Left ventricle myocardium inferior (tissue), 1 donor: ENCODE measurements around the gene MYRIP. TPM values are rescaled to one million over a fixed set of nuclear protein-coding genes. Genes with fewer than 3 reads are reported as not detected.

Experiments used
- DNase-seq: peaks from one replicate; pipeline ENCODE4 v3.0.0-alpha.2; 2020
- H3K27ac ChIP-seq: fragments of 200-600 bp; replicated peaks from 2 replicates; pipeline ENCODE4 v1.8.0; 2021
- H3K27me3 ChIP-seq: fragments of 200-600 bp; 2 replicates; pipeline ENCODE4 v1.8.0; 2021; ENCODE audit warnings: low read depth
- H3K36me3 ChIP-seq: fragments of 200-600 bp; 2 replicates; pipeline ENCODE4 v1.8.0; 2021
- H3K4me1 ChIP-seq: fragments of 200-600 bp; 2 replicates; pipeline ENCODE4 v1.8.0; 2021
- H3K4me3 ChIP-seq: fragments of 200-600 bp; 2 replicates; pipeline ENCODE4 v1.8.0; 2021; ENCODE audit warnings: mild to moderate bottlenecking, moderate library complexity
- H3K9me3 ChIP-seq: fragments of 200-600 bp; replicated peaks from 2 replicates; pipeline ENCODE4 v1.8.0; 2021
- intact Hi-C: fragments of 100-400 bp; cut with micrococcal nuclease; formaldehyde crosslinking; loops from one replicate; pipeline ENCODE4 v1.11.0; 2022
- total RNA-seq: library from RNA; stranded (reverse); fragmentation: NEBNext Ultra II Directional; extraction: Animal tissue kit (Norgen Biotek cat#: 25700); gene quantifications from one replicate; pipeline ENCODE4 v1.2.1, GENCODE V29; 2021
- TF ChIP-seq, protein P1 (sequence below): fragments of 200-600 bp; IDR thresholded peaks from 2 replicates; pipeline ENCODE4 v1.8.0; 2021; ENCODE audit warnings: antibody characterized with exemption, mild to moderate bottlenecking, borderline replicate concordance
- donor health status: DM: no; HTN: yes; CAD: no; lungs with severe emphysema.

MYRIP gene
- total RNA-seq, 1 donor from 2014 or later, result 1.5 TPM

DNA sequence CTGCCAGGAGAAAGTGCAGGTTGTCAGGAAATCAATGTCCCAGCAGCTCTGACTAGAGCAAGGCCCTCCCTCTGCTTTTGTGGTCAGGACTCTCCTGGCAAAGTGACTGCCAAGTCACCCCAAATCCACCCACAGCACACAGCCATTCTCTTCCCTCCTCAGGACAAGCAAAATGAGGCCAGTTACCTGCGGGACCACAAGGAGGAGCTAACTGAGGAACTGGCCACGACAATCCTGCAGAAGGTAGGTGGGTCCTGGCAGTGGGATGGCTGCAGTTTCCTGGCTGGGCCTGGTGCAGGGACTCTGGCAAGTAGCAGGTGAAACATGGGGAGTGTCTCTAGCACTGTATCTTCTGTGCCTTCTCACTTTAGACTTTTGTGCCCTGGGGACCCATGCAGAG, 357.6 kb downstream of the MYRIP start:
- Histone ChIP-seq H3K27ac (no peak overlapping the region), H3K4me3 (no peak overlapping the region), H3K36me3 (no peaks in the 10 kb centered on the region), H3K27me3 (no peaks in the 10 kb centered on the region), H3K4me1 (no peaks in the 10 kb centered on the region), H3K9me3 (no peaks in the 10 kb centered on the region)
- intact Hi-C loops, result no loop called here
- TF ChIP-seq, protein P1, sequence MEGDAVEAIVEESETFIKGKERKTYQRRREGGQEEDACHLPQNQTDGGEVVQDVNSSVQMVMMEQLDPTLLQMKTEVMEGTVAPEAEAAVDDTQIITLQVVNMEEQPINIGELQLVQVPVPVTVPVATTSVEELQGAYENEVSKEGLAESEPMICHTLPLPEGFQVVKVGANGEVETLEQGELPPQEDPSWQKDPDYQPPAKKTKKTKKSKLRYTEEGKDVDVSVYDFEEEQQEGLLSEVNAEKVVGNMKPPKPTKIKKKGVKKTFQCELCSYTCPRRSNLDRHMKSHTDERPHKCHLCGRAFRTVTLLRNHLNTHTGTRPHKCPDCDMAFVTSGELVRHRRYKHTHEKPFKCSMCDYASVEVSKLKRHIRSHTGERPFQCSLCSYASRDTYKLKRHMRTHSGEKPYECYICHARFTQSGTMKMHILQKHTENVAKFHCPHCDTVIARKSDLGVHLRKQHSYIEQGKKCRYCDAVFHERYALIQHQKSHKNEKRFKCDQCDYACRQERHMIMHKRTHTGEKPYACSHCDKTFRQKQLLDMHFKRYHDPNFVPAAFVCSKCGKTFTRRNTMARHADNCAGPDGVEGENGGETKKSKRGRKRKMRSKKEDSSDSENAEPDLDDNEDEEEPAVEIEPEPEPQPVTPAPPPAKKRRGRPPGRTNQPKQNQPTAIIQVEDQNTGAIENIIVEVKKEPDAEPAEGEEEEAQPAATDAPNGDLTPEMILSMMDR, result no peak
- DNase-seq, result no peak

DNA sequence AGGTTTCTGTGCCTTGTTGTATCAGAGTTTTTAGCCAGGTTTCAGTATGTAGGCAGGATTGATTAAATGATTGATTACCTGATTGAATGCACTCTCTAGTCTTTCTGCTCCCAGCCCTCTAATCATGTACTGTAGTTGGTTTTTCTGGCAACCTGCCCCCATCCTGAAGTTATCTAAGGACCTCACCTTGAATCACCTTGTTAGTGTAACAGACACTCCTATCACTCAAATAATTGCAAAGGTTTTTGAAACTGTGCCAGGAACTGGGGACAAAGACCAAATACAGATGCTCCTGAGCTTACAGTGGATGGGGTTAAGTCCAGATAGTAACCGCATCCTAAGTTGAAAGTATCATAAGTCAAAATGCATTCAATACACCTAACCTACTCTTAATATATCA, 358.5 kb downstream of the MYRIP start:
- TF ChIP-seq, protein P1, result no peak
- Histone ChIP-seq H3K4me3 (no peak overlapping the region), H3K9me3 (no peaks in the 10 kb centered on the region), H3K27ac (no peak overlapping the region), H3K36me3 (no peaks in the 10 kb centered on the region), H3K27me3 (no peaks in the 10 kb centered on the region), H3K4me1 (peaks cover 5% of the 10 kb centered on the region)
- DNase-seq, result no peak
- intact Hi-C loops, result no loop called here

DNA sequence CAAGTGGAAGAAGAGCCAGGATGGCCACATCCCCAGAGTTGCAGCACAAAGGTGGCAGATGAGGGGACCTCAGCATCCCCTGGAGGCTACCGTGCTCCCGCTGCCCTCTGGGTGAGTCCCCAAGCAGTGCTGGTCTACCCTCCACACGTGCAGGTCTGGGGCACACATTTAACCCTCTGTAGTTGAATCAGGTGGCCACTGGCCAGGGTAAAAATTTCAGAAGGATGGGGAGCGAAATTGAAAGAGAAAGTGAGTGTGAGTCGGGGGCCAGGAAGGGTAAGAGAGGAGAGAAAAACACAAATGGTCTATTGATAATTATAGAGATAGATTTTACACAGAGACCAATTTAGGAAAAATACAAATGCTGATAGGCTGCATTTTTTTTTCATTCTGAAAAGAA, 360.6 kb downstream of the MYRIP start:
- H3K4me1 ChIP-seq, result peaks cover 14% of the 10 kb centered on the region
- no peaks in the 10 kb centered on the region for H3K36me3 ChIP-seq
- no peaks in the 10 kb centered on the region for H3K27me3 ChIP-seq
- no peaks in the 10 kb centered on the region for H3K9me3 ChIP-seq
- intact Hi-C loops, result loop anchor here (10.0 kb wide), 1 partner anchor 365 kb away; the partner anchor contains the start of gene MYRIP
- no peak overlapping the region for H3K27ac ChIP-seq
- no peak overlapping the region for H3K4me3 ChIP-seq
- TF ChIP-seq, protein P1, result no peak
- DNase-seq, result no peak

DNA sequence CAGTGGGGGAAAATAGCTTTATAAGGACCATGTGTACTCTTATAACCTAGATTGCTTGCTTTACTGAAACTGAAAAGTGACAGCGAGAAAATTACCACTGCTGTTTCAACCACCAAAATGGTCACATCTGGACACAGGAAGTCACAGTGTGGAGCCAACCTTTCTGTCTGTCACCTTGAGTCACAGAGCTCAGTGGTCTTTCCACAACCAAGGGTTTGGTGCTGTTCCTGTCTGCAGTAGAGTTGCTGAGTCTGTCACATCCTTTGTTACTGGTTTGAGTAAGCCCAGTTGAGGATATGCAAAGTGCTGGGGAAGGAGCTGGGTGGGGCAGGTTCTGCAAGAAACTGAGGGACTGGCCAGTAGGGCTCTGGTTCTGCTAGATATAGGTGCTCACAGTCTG, 361.0 kb downstream of the MYRIP start:
- Histone ChIP-seq H3K9me3 (no peaks in the 10 kb centered on the region), H3K36me3 (no peaks in the 10 kb centered on the region), H3K4me3 (no peak overlapping the region), H3K4me1 (peaks cover 14% of the 10 kb centered on the region), H3K27me3 (no peaks in the 10 kb centered on the region), H3K27ac (no peak overlapping the region)
- DNase-seq, result no peak
- intact Hi-C loops, result loop anchor here (10.0 kb wide), 1 partner anchor 366 kb away; the partner anchor contains the start of gene MYRIP
- TF ChIP-seq, protein P1, result no peak

DNA sequence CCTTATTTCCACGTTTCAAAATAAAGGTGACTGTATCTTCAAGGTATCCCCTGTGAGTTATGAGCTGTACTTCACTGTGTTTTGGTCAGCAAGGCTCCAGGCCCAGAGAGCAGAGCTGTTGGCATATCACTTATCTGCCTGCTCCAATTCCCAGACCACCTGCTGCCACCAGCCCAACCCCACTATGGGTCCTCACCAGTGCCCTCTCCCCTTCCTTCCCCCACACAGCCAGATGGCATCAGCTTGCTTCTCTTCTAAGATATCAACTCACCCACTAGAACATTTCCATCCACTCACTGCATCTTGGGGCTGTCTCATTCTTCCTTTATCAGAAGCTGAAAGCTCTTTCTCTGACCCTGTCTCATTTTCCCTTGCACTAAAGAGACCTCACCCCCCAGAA, 363.2 kb downstream of the MYRIP start:
- no peak for DNase-seq
- Histone ChIP-seq H3K27me3 (no peaks in the 10 kb centered on the region), H3K36me3 (no peaks in the 10 kb centered on the region), H3K9me3 (no peaks in the 10 kb centered on the region), H3K4me1 (peaks cover 14% of the 10 kb centered on the region), H3K4me3 (no peak overlapping the region), H3K27ac (no peak overlapping the region)
- TF ChIP-seq, protein P1, result no peak
- intact Hi-C loops, result loop anchor here (10.0 kb wide), 1 partner anchor 368 kb away; the partner anchor contains the start of gene MYRIP
